MCF 10A (cell line): ENCODE data around the gene ZBTB33. TPM values are rescaled to one million over a fixed set of nuclear protein-coding genes. Genes with fewer than 3 reads are reported as not detected.

Experiments
- BruUV-seq: library from RNA; stranded (reverse); fragments of 400-500 nt; replicated peaks from 2 replicates; lab custom pipeline; 2021; lab: Mats Ljungman, UMichigan
- CTCF ChIA-PET: fragments of 300-600 bp; sonication (Branson Sonifier 250); formaldehyde crosslinking; extraction: SDS; loops from one replicate; lab custom pipeline; 2021; ENCODE audit warnings: antibody characterized with exemption, inconsistent platforms; lab: Yijun Ruan, JAX
- POLR2A ChIA-PET: fragments of 300-600, 350-650 bp; sonication (Branson Sonifier 250); formaldehyde crosslinking; extraction: SDS; loops from one replicate; lab custom pipeline; 2020; ENCODE audit warnings: antibody characterized with exemption, inconsistent platforms; lab: Yijun Ruan, JAX
- DNase-seq: peaks from one replicate; pipeline ENCODE4 v3.0.0-alpha.2; 2018; ENCODE audit not compliant: unreplicated experiment
- H3K27ac Mint-ChIP-seq: one replicate; pipeline ENCODE4 v1.8.0; 2022; ENCODE audit warnings: mild to moderate bottlenecking, low read depth, mixed read lengths; ENCODE audit not compliant: unreplicated experiment
- H3K27me3 Mint-ChIP-seq: one replicate; pipeline ENCODE4 v1.8.0; 2022; ENCODE audit warnings: mixed read lengths; ENCODE audit not compliant: insufficient read depth, unreplicated experiment
- H3K36me3 Mint-ChIP-seq: one replicate; pipeline ENCODE4 v1.8.0; 2022; ENCODE audit warnings: mild to moderate bottlenecking, moderate library complexity, mixed read lengths; ENCODE audit not compliant: insufficient read depth, unreplicated experiment
- H3K4me1 Mint-ChIP-seq: one replicate; pipeline ENCODE4 v1.8.0; 2022; ENCODE audit warnings: mixed read lengths; ENCODE audit not compliant: insufficient read depth, unreplicated experiment
- H3K4me3 Mint-ChIP-seq: one replicate; pipeline ENCODE4 v1.8.0; 2022; ENCODE audit warnings: mild to moderate bottlenecking, moderate library complexity, mixed read lengths; ENCODE audit not compliant: unreplicated experiment
- H3K9me3 Mint-ChIP-seq: one replicate; pipeline ENCODE4 v1.8.0; 2022; ENCODE audit warnings: mixed read lengths; ENCODE audit not compliant: unreplicated experiment
- CTCF ChIP-seq: fragments of 200-600 bp; IDR thresholded peaks from one replicate; pipeline ENCODE4 v1.8.0; 2022; ENCODE audit warnings: antibody characterized with exemption, mild to moderate bottlenecking; ENCODE audit not compliant: unreplicated experiment
- intact Hi-C: fragments of 100-400 bp; cut with micrococcal nuclease; formaldehyde crosslinking; loops from 2 replicates; pipeline ENCODE4 v1.14.1; 2022
- total RNA-seq: library from RNA; stranded (reverse); gene quantifications from 2 replicates; pipeline ENCODE4 v1.2.3, GENCODE V29; 2022

ZBTB33 gene
- total RNA-seq, 1 experiment from 2014 or later: 11.4 TPM

- H3K36me3 Mint-ChIP-seq: no peaks in the 10 kb centered on the region
- no peaks in the 10 kb centered on the region for H3K9me3 Mint-ChIP-seq
- no peaks in the 10 kb centered on the region for H3K4me1 Mint-ChIP-seq
- no peak for TF ChIP-seq CTCF
- intact Hi-C loops: no loop called here
- no peak overlapping the region for H3K27ac Mint-ChIP-seq
- DNase-seq: no peak
- H3K27me3 Mint-ChIP-seq: no peaks in the 10 kb centered on the region
- POLR2A ChIA-PET: no interaction called here
- H3K4me3 Mint-ChIP-seq: no peak overlapping the region
- CTCF ChIA-PET: interaction anchor here (0.7 to 1.0 kb wide), 3 partner anchors 8 to 82 kb away, joined by 3 read pairs; no protein-coding TSS in a partner anchor
- no TSS peak for BruUV-seq
Measured at GRCh38 chrX:120293015-120293414, 42.4 kb downstream of the ZBTB33 start.

- Mint-ChIP-seq H3K27ac (no peak overlapping the region), H3K27me3 (no peaks in the 10 kb centered on the region), H3K9me3 (no peaks in the 10 kb centered on the region), H3K4me3 (no peak overlapping the region), H3K4me1 (no peaks in the 10 kb centered on the region), H3K36me3 (no peaks in the 10 kb centered on the region)
- intact Hi-C loops: no loop called here
- DNase-seq: no peak
- BruUV-seq: no TSS peak
- TF ChIP-seq CTCF: no peak
- CTCF ChIA-PET: interaction anchor here (1.0 kb wide), 1 partner anchor 25 kb away, joined by 3 read pairs; no protein-coding TSS in a partner anchor
- POLR2A ChIA-PET: no interaction called here
Measured at GRCh38 chrX:120294651-120295050, 44.0 kb downstream of the ZBTB33 start.

- peaks cover 13% of the 10 kb centered on the region for H3K27me3 Mint-ChIP-seq
- no peak for TF ChIP-seq CTCF
- no peaks in the 10 kb centered on the region for H3K9me3 Mint-ChIP-seq
- POLR2A ChIA-PET: interaction anchor here (0.6 to 2.4 kb wide), 4 partner anchors 10 to 49 kb away, joined by 3 to 6 read pairs (median 4); no protein-coding TSS in a partner anchor
- intact Hi-C loops: no loop called here
- H3K27ac Mint-ChIP-seq: no peak overlapping the region
- CTCF ChIA-PET: interaction anchor here (0.8 to 2.8 kb wide), 4 partner anchors 11 to 154 kb away, joined by 3 to 8 read pairs (median 3); no protein-coding TSS in a partner anchor
- no TSS peak for BruUV-seq
- H3K4me3 Mint-ChIP-seq: no peak overlapping the region
- H3K4me1 Mint-ChIP-seq: no peaks in the 10 kb centered on the region
- no peaks in the 10 kb centered on the region for H3K36me3 Mint-ChIP-seq
- DNase-seq: no peak
Measured at GRCh38 chrX:120297923-120298322, 47.3 kb downstream of the ZBTB33 start.

GRCh38 chrX:120299928-120300327 lies 49.3 kb downstream of the ZBTB33 start:
- Mint-ChIP-seq H3K4me1 (no peaks in the 10 kb centered on the region), H3K36me3 (no peaks in the 10 kb centered on the region), H3K27ac (no peak overlapping the region), H3K9me3 (no peaks in the 10 kb centered on the region), H3K4me3 (no peak overlapping the region), H3K27me3 (peaks cover 31% of the 10 kb centered on the region)
- intact Hi-C loops: loop anchor here (1.0 kb wide), 1 partner anchor 49 kb away; no protein-coding TSS in a partner anchor
- DNase-seq: peak; percentile 48
- BruUV-seq: no TSS peak
- TF ChIP-seq CTCF: no peak
- ChIA-PET POLR2A (interaction anchor here (1.2 to 1.5 kb wide), 3 partner anchors 10 to 56 kb away, joined by 3 to 4 read pairs (median 4); partner anchors contain the start of gene ZBTB33), CTCF (interaction anchor here (0.5 to 3.3 kb wide), 18 partner anchors 9 to 157 kb away, joined by 3 to 22 read pairs (median 4); partner anchors contain the start of gene ZBTB33)
